ENCODE data around the gene TBL1Y.

GRCh38 chrY:6931779-6932396 lies 21.4 kb downstream of the TBL1Y start:
- no peak for TF ChIP-seq GATA2 (IDR thresholded peaks at IDR 0.05; ENCODE audit: low read depth, low read length)
- TF ChIP-seq GATA3 (IDR thresholded peaks at IDR 0.05; ENCODE audit: low read depth, low read length) = no peak
